SK-N-SH (cell line): ENCODE data around the gene TSPAN4. TPM values are rescaled to one million over a fixed set of nuclear protein-coding genes. Genes with fewer than 3 reads are reported as not detected.

Experiments
- CTCF ChIA-PET: fragments of 300-600, 350-600 bp; formaldehyde crosslinking; extraction: SDS; loops from one replicate; lab custom pipeline; 2021; lab: Yijun Ruan, JAX
- POLR2A ChIA-PET: fragments of 350-600 bp; sonication (Branson Sonifier 250); formaldehyde crosslinking; extraction: SDS; loops from one replicate; lab custom pipeline; 2020; ENCODE audit warnings: antibody characterized with exemption, inconsistent platforms; lab: Yijun Ruan, JAX
- DNase-seq: peaks from one replicate; pipeline ENCODE4 v3.0.0; 2012
- H2AFZ ChIP-seq: fragments of 200-600 bp; sonication (generic); 2 replicates; pipeline ENCODE4 v1.8.1; 2016; ENCODE audit warnings: antibody characterized with exemption, mild to moderate bottlenecking, low read depth
- H3F3A ChIP-seq: fragments of 200-600 bp; sonication (generic); replicated peaks from 2 replicates; pipeline ENCODE3; 2016; ENCODE audit warnings: antibody characterized with exemption, mild to moderate bottlenecking; ENCODE audit not compliant: insufficient read depth
- H3K27ac ChIP-seq, 2 experiments: fragments of 200-500 bp in 1 of 2; fragments of 200-600 bp in 1 of 2; sonication (Bioruptor generic) in 1 of 2; sonication (generic), shearing (Covaris generic) in 1 of 2; 2 replicates each; pipeline versions ENCODE4 v1.5.1 to v1.6.1; 2014 to 2016; ENCODE audit warnings: low read depth in 2 of 2, inconsistent platforms in 1 of 2, low read length in 1 of 2, mild to moderate bottlenecking in 1 of 2, mixed read lengths in 1 of 2
- H3K27me3 ChIP-seq: fragments of 200-600 bp; sonication (generic), shearing (Covaris generic); 2 replicates; pipeline ENCODE4 v1.6.1; 2016; ENCODE audit warnings: mixed run types; ENCODE audit not compliant: insufficient read depth
- H3K36me3 ChIP-seq, 2 experiments: fragments of 200-500 bp in 1 of 2; fragments of 200-600 bp in 1 of 2; sonication (Bioruptor generic) in 1 of 2; sonication (generic) in 1 of 2; replicated peaks in 1 of 2; 2 replicates each; pipeline versions ENCODE3 to v1.5.1; 2014 to 2016; ENCODE audit warnings: low read length in 1 of 2, mild to moderate bottlenecking in 1 of 2; ENCODE audit not compliant: insufficient read depth in 2 of 2, control insufficient read depth in 1 of 2
- H3K4me1 ChIP-seq, 2 experiments: fragments of 200-500 bp in 1 of 2; fragments of 200-600 bp in 1 of 2; sonication (Bioruptor generic) in 1 of 2; sonication (generic), shearing (Covaris generic) in 1 of 2; 2 replicates each; pipeline versions ENCODE4 v1.5.1 to v1.6.1; 2014 to 2016; ENCODE audit warnings: low read depth in 1 of 2, low read length in 1 of 2, mixed run types in 1 of 2; ENCODE audit not compliant: insufficient read depth in 2 of 2, control insufficient read depth in 1 of 2
- H3K4me2 ChIP-seq: fragments of 200-600 bp; sonication (generic), shearing (Covaris generic); 2 replicates; pipeline ENCODE4 v1.6.1; 2017; ENCODE audit warnings: mixed run types
- H3K4me3 ChIP-seq, 2 experiments: fragments of 200-500 bp in 1 of 2; fragments of 200-600 bp in 1 of 2; sonication (Bioruptor generic) in 1 of 2; sonication (generic), shearing (Covaris generic) in 1 of 2; 2 replicates each; pipeline versions ENCODE4 v1.5.1 to v1.8.1; 2014 to 2016; ENCODE audit warnings: low read depth in 2 of 2, inconsistent platforms in 1 of 2, low read length in 1 of 2, mild to moderate bottlenecking in 1 of 2, mixed read lengths in 1 of 2, moderate library complexity in 1 of 2
- H3K79me2 ChIP-seq: fragments of 200-600 bp; sonication (generic); 2 replicates; pipeline ENCODE4 v1.8.1; 2017; ENCODE audit warnings: mild to moderate bottlenecking; ENCODE audit not compliant: insufficient read depth
- H3K9ac ChIP-seq: fragments of 200-600 bp; sonication (generic); 2 replicates; pipeline ENCODE4 v1.6.1; 2017; ENCODE audit warnings: mixed run types
- H3K9me2 ChIP-seq: fragments of 200-600 bp; sonication (generic); 2 replicates; pipeline ENCODE4 v1.6.1; 2017; ENCODE audit warnings: mixed run types
- H3K9me3 ChIP-seq: fragments of 200-600 bp; sonication (generic); 2 replicates; pipeline ENCODE4 v1.6.1; 2017; ENCODE audit warnings: mixed run types, mild to moderate bottlenecking, moderate library complexity
- H4K20me1 ChIP-seq: fragments of 200-600 bp; sonication (generic); 2 replicates; pipeline ENCODE4 v1.6.1; 2017; ENCODE audit warnings: mild to moderate bottlenecking, mixed run types; ENCODE audit not compliant: insufficient read depth
- CHD2 ChIP-seq: fragments of 150-350 bp; IDR thresholded peaks from 2 replicates; pipeline ENCODE4 v1.6.1; 2018; ENCODE audit warnings: low read length; ENCODE audit not compliant: partially characterized antibody
- ELF1 ChIP-seq: IDR thresholded peaks from 2 replicates; pipeline ENCODE4 v1.4.0; 2012
- EP300 ChIP-seq, 2 experiments: IDR thresholded peaks; 2 replicates each; pipeline versions ENCODE4 v1.4.0 to v1.6.1; 2012; ENCODE audit warnings: borderline replicate concordance in 1 of 2, low read depth in 1 of 2, low read length in 1 of 2
- EZH2phosphoT487 ChIP-seq: fragments of 200-600 bp; sonication (generic); IDR thresholded peaks from 2 replicates; pipeline ENCODE4 v1.6.1; 2017; ENCODE audit warnings: low read depth, mixed run types, mild to moderate bottlenecking, antibody characterized with exemption, moderate library complexity, borderline replicate concordance
- FOSL2 ChIP-seq: IDR thresholded peaks from 2 replicates; pipeline ENCODE4 v1.4.0; 2012; ENCODE audit warnings: low read depth, mild to moderate bottlenecking, moderate library complexity, borderline replicate concordance
- FOXJ3 ChIP-seq: sonication (generic); formaldehyde crosslinking; IDR thresholded peaks from 2 replicates; pipeline ENCODE4 v1.5.1; 2020; ENCODE audit warnings: mild to moderate bottlenecking, missing genetic modification reagents
- FOXM1 ChIP-seq: IDR thresholded peaks from 2 replicates; pipeline ENCODE4 v1.4.0; 2012; ENCODE audit warnings: low read depth, mild to moderate bottlenecking
- JUND ChIP-seq: IDR thresholded peaks from 2 replicates; pipeline ENCODE4 v1.4.0; 2012
- MEF2A ChIP-seq: IDR thresholded peaks from 2 replicates; pipeline ENCODE4 v1.4.0; 2012; ENCODE audit warnings: low read depth, borderline replicate concordance
- NFIC ChIP-seq: IDR thresholded peaks from 2 replicates; pipeline ENCODE4 v1.4.0; 2012; ENCODE audit warnings: borderline replicate concordance
- NRF1 ChIP-seq: IDR thresholded peaks from 2 replicates; pipeline ENCODE4 v1.6.1; 2012; ENCODE audit warnings: low read depth, mild to moderate bottlenecking, low read length
- RAD21 ChIP-seq: IDR thresholded peaks from 2 replicates; pipeline ENCODE4 v1.6.1; 2012; ENCODE audit warnings: mild to moderate bottlenecking, low read length
- SIN3A ChIP-seq: IDR thresholded peaks from 2 replicates; pipeline ENCODE4 v1.6.1; 2012; ENCODE audit warnings: low read depth, mild to moderate bottlenecking, low read length, moderate library complexity, borderline replicate concordance
- SMC3 ChIP-seq: IDR thresholded peaks from 2 replicates; pipeline ENCODE4 v1.6.1; 2012; ENCODE audit warnings: low read depth, low read length, improper control_type of control experiment
- TAF1 ChIP-seq: IDR thresholded peaks from 2 replicates; pipeline ENCODE4 v1.6.1; 2012; ENCODE audit warnings: low read depth, mild to moderate bottlenecking, low read length, moderate library complexity, borderline replicate concordance
- TCF12 ChIP-seq: IDR thresholded peaks from 2 replicates; pipeline ENCODE4 v1.4.0; 2012
- TEAD4 ChIP-seq: IDR thresholded peaks from 2 replicates; pipeline ENCODE4 v1.4.0; 2012; ENCODE audit warnings: mild to moderate bottlenecking, borderline replicate concordance; ENCODE audit not compliant: insufficient read depth
- YY1 ChIP-seq: IDR thresholded peaks from 2 replicates; pipeline ENCODE4 v1.4.0; 2012; ENCODE audit warnings: low read depth, mild to moderate bottlenecking
- WGBS: methylation state at CpG from one replicate; pipeline ENCODE4 v1.1.6; 2017; ENCODE audit warnings: low lambda C conversion rate; 5-methylcytosine and 5-hydroxymethylcytosine counted together
- polyA plus RNA-seq, 3 experiments: library from polyadenylated mRNA; depleted of rRNA; stranded (reverse); fragments of >200 nt; gene quantifications; 2 replicates each; pipeline ENCODE4 v1.2.3, GENCODE V29; 2012
- TF ChIP-seq, protein P1 (sequence below): IDR thresholded peaks from 2 replicates; pipeline ENCODE4; 2012
- TF ChIP-seq, protein P2 (sequence below): IDR thresholded peaks from 2 replicates; pipeline ENCODE4 v1.4.0; 2012; ENCODE audit warnings: low read depth, borderline replicate concordance

Gene TSPAN4
- polyA plus RNA-seq, 1 of the 3 experiments (the other 2 are of a cell fraction) = 226 TPM

DNA sequence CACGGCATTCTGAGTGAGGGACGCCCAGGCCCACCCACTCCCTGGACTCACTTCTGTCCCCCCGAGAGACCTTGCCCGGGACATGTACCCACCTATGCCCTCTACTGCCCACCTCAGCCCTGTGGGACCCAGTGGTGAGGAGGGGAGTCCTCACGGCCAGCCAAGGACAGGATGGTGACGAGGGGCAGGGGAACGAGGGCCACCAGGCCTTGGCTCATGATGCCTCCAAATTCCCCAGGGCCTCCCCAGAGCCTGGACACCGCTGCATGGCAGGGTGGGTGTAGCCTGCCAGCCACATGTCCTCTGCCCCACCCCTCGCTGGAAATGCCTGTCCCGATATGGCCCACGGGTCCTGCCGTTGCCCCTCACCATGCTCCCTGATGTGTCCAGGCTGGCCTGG is 26.1 kb downstream of the TSPAN4 start:
- POLR2A ChIA-PET = no interaction called here
- 97% methylated on average over 6 of the region's 12 CpGs for WGBS
- Histone ChIP-seq H4K20me1 (peaks cover 10% of the 10 kb centered on the region; the same call in 1 of the 2 replicates), H3K9me3 (no peaks in the 10 kb centered on the region), H3K4me1 (peaks cover 0 to 2% of the 10 kb centered on the region in 2 experiments; a peak in 1 of 4 replicates), H3K9ac (no peak overlapping the region), H3K4me2 (no peak overlapping the region), H3K79me2 (no peaks in the 10 kb centered on the region), H3K27ac (no peak overlapping the region), H3K9me2 (no peaks in the 10 kb centered on the region), H3F3A (peaks cover 3% of the 10 kb centered on the region), H3K27me3 (no peaks in the 10 kb centered on the region), H3K4me3 (no peak overlapping the region), H2AFZ (no peak overlapping the region), H3K36me3 (peaks cover 0 to 20% of the 10 kb centered on the region in 2 experiments)
- no peak for DNase-seq
- CTCF ChIA-PET = no interaction called here
- TF ChIP-seq FOXM1 (no peak), JUND (no peak), NFIC (no peak), ELF1 (no peak), EP300 (IDR thresholded peaks at IDR 0.05; ENCODE audit: borderline replicate concordance in 1 of 2, low read depth in 1 of 2, low read length in 1 of 2) (no peak), TEAD4 (no peak), FOSL2 (no peak), MEF2A (no peak), TAF1 (no peak), TCF12 (no peak), YY1 (no peak), NRF1 (no peak), CHD2 (no peak), SMC3 (no peak), RAD21 (no peak), SIN3A (no peak), EZH2phosphoT487 (no peak), FOXJ3 (CRISPR knock-in tag) (no peak)
- TF ChIP-seq, protein P1, sequence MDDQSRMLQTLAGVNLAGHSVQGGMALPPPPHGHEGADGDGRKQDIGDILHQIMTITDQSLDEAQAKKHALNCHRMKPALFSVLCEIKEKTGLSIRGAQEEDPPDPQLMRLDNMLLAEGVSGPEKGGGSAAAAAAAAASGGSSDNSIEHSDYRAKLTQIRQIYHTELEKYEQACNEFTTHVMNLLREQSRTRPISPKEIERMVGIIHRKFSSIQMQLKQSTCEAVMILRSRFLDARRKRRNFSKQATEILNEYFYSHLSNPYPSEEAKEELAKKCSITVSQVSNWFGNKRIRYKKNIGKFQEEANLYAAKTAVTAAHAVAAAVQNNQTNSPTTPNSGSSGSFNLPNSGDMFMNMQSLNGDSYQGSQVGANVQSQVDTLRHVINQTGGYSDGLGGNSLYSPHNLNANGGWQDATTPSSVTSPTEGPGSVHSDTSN = no peak
- TF ChIP-seq, protein P2, sequence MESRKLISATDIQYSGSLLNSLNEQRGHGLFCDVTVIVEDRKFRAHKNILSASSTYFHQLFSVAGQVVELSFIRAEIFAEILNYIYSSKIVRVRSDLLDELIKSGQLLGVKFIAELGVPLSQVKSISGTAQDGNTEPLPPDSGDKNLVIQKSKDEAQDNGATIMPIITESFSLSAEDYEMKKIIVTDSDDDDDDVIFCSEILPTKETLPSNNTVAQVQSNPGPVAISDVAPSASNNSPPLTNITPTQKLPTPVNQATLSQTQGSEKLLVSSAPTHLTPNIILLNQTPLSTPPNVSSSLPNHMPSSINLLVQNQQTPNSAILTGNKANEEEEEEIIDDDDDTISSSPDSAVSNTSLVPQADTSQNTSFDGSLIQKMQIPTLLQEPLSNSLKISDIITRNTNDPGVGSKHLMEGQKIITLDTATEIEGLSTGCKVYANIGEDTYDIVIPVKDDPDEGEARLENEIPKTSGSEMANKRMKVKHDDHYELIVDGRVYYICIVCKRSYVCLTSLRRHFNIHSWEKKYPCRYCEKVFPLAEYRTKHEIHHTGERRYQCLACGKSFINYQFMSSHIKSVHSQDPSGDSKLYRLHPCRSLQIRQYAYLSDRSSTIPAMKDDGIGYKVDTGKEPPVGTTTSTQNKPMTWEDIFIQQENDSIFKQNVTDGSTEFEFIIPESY = no peak
